GM18499 (cell line): ENCODE measurements around the gene STK16.

Experiments
- ATAC-seq: cut with Tn5 transposase; IDR thresholded peaks from one replicate; pipeline ENCODE4 v1.9.1; 2021; ENCODE audit warnings: moderate number of reproducible peaks; ENCODE audit not compliant: insufficient read depth, unreplicated experiment

The STK16 gene

GRCh38 chr2:219213486-219214071, 31.7 kb upstream of the STK16 start:
- no peak for ATAC-seq

- ATAC-seq, result no peak
Measured at GRCh38 chr2:219214141-219214540, 31.1 kb upstream of the STK16 start.

DNA sequence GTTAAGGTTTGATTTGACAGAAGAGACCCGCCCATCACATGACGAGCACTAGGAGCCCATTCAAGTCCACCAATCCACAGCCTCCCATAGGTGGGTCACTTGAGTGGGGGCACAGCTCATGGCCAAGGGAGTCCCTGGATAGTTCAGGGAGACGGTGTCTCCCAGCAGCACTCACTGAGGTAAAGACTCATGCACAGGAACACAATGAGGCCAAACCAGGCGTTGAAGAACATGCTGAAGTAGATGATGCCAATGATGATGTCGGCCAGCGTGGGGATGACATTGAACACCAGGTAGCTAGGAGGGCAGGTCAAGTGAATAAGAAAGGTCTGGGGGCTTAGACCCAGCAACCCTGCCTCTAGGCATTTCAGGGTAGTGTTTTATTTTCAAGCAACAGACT, 30.5 kb upstream of the STK16 start:
- no peak for ATAC-seq

- ATAC-seq, result no peak
Measured at GRCh38 chr2:219215871-219216534, 29.3 kb upstream of the STK16 start.

DNA sequence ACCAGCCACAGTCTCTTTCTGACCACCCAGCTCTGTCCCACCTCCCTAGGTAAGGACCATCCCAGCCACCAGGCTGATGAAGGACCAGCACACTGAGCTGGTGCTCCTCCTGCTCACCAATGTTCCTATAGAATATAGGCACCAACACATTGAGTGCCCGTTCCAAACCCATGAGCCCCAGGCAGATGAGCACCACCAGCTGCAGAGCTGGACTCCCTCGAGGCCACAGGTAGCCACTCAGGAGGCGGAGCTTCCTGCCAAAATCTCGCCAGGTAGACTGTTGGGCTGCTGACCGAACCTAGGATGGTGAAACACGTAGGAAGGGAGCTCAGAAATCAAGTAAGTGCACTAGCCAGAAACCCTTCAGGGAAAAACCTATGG, 28.8 kb upstream of the STK16 start:
- no peak for ATAC-seq

DNA sequence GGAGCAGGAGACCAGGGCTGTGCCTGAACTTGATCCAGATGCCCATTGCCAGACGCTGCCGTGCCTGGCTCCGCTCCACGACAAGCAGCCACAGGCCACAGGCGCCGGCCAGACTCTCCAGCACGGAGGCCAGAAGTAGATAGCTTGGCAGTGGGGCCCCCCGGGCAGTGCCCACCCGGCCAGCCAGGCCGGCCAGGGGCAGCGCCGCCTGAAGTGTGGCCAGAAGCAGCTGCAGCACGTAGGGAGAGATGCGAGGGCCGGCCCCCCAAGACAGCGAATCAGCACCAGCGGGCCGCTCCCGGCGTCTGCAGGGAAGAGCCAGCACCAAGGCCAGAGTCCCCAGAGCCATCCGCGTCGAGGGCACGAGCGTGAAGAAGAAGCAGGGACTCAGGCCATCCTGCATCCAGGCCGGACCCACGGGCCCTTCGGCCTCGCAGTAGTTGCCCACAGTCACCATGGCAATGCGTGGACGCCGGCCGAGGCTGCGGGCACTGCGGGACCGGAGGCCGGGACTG, 27.0 kb upstream of the STK16 start:
- peak; percentile 11 for ATAC-seq

DNA sequence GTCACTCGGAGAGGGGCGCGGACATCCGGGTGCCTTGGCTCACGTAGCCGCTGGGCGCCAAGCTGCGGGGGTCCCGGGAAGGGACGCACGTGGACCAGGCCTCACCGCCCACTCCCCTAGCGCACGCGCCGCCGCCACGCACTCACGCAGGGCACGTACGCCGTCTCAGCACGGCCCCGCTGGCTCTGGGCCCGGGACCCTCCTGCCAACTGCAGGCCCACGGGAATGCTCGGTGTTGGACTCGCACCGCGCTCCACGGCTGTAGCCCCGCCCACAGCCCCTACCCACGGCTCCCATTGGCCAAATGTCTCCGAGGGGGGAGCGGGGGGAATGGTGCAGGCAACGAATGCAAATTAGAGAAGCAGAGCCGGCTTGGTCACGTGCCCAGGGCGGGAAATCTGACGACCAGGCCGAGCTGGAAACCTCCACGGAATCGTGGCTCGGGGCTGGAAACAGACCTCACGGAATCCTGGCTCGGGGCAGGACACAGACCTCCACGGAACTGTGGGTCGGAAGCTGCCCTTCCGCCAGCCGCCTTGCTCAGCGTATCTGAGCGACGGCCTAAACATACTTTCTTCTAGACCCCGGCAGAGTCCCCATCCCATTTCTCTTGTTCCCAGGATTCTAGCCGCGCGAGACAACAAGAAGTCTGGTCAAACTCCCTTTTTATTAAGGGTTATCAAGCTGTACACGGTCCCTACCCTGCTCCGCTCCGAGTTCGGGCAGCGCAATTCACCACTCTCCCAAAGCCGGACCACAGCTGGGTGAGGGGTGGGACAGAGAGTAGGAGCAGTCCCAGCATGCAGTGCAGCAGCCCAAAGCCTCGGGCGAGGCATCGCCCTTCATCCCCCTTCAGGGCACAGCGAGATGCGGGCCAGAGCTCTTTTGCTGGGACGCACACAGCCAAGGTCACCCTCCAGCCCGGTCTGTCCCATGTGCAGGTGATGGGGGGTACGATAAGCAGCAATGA, 26.3 kb upstream of the STK16 start, which contains the start of gene ABCB6:
ABCB6 (minus strand) TSS at position 227 of the 970 bp plus-strand sequence. CDS start 285 bp downstream, outside the sequence.
- peak; percentile 35 for ATAC-seq

- no peak for ATAC-seq
Measured at GRCh38 chr2:219219784-219220532, 25.3 kb upstream of the STK16 start.

- ATAC-seq, result no peak
Measured at GRCh38 chr2:219220652-219221402, 24.5 kb upstream of the STK16 start.

DNA sequence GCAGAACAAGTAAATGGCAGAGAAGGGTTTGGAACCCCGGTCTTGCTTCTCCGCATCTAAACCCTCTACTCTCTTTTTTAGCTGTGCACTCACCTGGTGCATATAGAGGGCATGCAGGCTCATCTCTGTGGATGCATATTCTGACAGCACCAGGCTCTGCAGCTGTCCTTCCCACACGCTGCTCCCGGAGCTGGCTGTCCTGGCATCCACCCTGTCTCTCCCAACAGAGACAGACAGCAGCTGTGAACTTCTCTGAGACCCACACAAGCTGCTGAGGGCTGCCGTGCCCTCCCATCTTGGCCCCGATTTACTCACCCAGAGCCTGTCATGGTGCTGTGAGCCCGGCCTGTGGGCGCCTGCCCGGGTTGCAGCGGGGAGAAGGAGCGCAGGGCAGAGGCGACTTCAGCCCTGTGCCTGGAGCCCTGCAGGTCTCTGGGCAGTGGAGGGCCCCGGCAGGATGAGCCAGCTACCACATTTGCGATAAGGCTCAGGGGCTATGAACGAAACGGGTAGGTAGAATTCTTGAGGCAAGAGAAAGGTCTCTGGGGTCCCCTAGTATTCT, 23.2 kb upstream of the STK16 start:
- no peak for ATAC-seq

DNA sequence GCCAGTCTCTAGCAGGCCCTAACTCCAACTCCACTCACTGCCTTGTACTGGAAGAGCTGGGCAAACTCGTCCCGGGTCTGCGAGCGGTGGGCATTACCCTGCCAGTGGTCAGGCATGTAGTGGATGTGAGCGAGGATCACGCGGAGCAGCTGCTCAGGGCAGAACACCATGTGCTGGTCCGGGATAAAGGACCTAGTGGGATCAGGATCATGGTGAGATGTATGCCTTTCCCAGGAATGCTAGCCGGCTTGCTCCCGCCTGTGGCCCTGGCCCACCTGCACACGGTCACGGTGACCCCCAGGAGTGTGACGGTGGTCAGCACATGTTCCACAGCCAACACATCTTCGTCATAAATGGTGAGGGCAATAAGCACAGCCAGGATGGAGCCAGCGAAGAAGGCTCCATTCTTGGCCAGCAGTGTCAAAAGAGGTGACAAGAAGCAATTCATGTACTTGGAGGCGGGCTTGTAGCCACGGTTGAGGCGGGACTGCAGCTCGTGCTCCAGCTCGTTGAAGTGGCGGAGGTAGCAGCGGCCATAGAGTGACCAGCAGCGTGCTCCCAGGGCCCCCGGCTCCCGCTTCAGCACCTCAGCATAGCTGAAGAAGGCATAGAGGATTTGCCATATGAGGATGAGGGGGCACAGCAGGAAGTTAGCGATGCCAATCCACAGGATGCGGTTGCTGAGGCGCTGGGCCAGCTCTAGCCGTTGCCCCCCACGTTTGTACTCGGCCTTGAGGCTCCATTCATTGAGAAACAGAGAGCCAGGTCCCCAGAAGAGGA, 21.3 kb upstream of the STK16 start:
- ATAC-seq, result no peak

- no peak for ATAC-seq
Measured at GRCh38 chr2:219225350-219225749, 19.9 kb upstream of the STK16 start.

GRCh38 chr2:219228041-219228910, 17.0 kb upstream of the STK16 start:
- ATAC-seq, result no peak

DNA sequence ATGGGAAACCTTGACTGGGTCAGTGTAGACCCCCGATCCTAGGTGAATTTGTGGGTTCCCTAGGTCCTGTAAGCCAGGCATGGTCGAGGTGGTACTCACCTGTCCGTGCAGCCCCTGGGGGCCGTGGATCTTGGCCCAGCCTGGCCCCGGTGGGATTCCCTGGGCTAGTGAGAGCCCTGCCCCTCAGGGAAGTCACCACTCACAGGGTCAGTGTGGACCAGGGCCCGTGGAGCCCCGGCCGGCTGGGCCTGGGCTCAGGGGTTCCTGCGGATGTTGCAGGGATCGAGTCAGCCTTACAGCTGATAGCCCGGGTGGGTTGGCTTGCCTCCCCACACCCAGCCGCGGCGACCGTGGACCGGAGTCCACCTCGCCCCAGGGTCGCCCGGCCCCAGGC, 16.4 kb upstream of the STK16 start:
- ATAC-seq, result peak; percentile 2

DNA sequence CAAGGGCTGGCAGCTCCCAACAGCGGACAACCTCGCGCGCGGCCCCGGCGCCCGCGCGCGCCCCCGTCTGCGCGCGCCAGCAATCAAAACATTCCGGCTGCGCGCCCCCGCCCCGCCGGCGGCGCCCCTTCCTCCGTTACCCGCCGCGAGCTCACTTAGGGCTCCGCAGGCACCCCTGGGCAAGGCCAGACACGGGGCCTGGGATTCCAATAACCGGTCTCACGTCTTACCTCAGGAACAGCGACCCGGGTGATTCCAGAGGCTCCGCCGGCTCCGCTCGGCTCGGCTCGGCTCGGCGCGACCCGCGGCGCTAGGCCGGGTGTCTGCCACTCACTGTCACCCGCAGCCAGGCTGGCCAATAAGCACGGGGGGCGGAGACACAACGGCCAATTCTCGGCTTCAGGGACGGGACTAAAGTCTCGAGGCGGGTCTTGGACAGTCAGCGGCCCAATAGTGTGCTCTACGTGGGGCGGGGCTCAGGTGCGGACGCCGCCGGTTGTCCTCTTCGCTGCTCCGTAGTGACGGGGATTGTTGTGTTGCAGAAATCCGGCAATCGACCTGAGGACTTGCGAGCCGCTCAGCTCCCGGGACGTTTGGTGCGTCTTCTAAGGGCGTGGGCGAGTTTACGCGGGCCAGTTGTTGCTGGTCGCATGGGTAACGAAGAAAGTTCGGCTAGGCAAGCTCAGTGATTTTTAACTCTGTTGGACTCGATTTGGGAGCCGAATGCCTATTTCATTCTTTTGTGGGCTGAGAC, 15.8 kb upstream of the STK16 start, which contains the start of the genes ANKZF1 and ATG9A:
ANKZF1 (plus strand) TSS at position 502 of the 754 bp plus-strand sequence. CDS start 452 bp downstream, outside the sequence.
ATG9A (minus strand) TSS at position 332 of the 754 bp plus-strand sequence. CDS start 1,612 bp downstream, outside the sequence.
- peak; percentile 93 for ATAC-seq

GRCh38 chr2:219230059-219230540, 15.2 kb upstream of the STK16 start:
- no peak for ATAC-seq
